Osteoblast (primary cell): Measurements from ENCODE around the gene FAM162B. TPM values are rescaled to one million over a fixed set of nuclear protein-coding genes. Genes with fewer than 3 reads are reported as not detected.
"Not testable (repeated sequence)": the region's sequence is repeated elsewhere in the genome, so short reads cannot be mapped to it uniquely, and the experiment has no call there.

Experiments used
- DNase-seq: peaks from one replicate; pipeline ENCODE4 v3.0.0; 2011; ENCODE audit warnings: low spot score, mixed read lengths; ENCODE audit not compliant: insufficient read length; ENCODE audit errors: missing footprints
- H2AFZ ChIP-seq: 2 replicates; pipeline ENCODE4 v1.6.0; 2011; ENCODE audit warnings: mild to moderate bottlenecking, low read length
- H3K27ac ChIP-seq: 2 replicates; pipeline ENCODE4 v1.5.1; 2011; ENCODE audit warnings: mild to moderate bottlenecking, low read depth, low read length, moderate library complexity
- H3K27me3 ChIP-seq: 2 replicates; pipeline ENCODE4 v1.6.0; 2012; ENCODE audit warnings: mild to moderate bottlenecking, control low read depth, inconsistent platforms, low read length, moderate library complexity; ENCODE audit not compliant: insufficient read depth
- H3K36me3 ChIP-seq: 2 replicates; pipeline ENCODE4 v1.5.1; 2011; ENCODE audit warnings: mild to moderate bottlenecking, low read length, control low read depth, moderate library complexity; ENCODE audit not compliant: insufficient read depth
- H3K4me1 ChIP-seq: 2 replicates; pipeline ENCODE4 v1.5.1; 2011; ENCODE audit warnings: mild to moderate bottlenecking, low read length, control low read depth, moderate library complexity; ENCODE audit not compliant: insufficient read depth
- H3K4me2 ChIP-seq: 2 replicates; pipeline ENCODE4 v1.6.0; 2011; ENCODE audit warnings: mild to moderate bottlenecking, low read length; ENCODE audit not compliant: insufficient read depth
- H3K4me3 ChIP-seq: fragments of 200-600 bp; sonication (generic); 3 replicates; pipeline ENCODE4 v1.5.1; 2012; ENCODE audit warnings: mild to moderate bottlenecking, low read length, inconsistent platforms; ENCODE audit not compliant: insufficient read depth
- H3K79me2 ChIP-seq: 2 replicates; pipeline ENCODE4 v1.6.0; 2012; ENCODE audit warnings: mild to moderate bottlenecking, low read length, control low read depth, inconsistent platforms; ENCODE audit not compliant: insufficient read depth
- H3K9me3 ChIP-seq: 2 replicates; pipeline ENCODE4 v1.5.1; 2011; ENCODE audit warnings: low read depth, low read length, control low read depth
- H4K20me1 ChIP-seq: 2 replicates; pipeline ENCODE4 v1.6.0; 2012; ENCODE audit warnings: mild to moderate bottlenecking, low read length, control low read depth; ENCODE audit not compliant: insufficient read depth
- CTCF ChIP-seq: IDR thresholded peaks from 2 replicates; pipeline ENCODE4 v1.5.1; 2011; ENCODE audit warnings: mild to moderate bottlenecking, low read depth, low read length, moderate library complexity; ENCODE audit errors: extremely low read depth
- total RNA-seq: library from RNA; depleted of rRNA; stranded (reverse); fragments of >200 nt; gene quantifications from 2 replicates; pipeline ENCODE4 v1.2.3, GENCODE V29; 2012

The FAM162B gene
- total RNA-seq, 1 donor = 0.36 TPM

GRCh38 chr6:116714296-116714695 is 51.2 kb downstream of the FAM162B start:
- H3K4me2 ChIP-seq = no peak overlapping the region
- no peaks in the 10 kb centered on the region for H3K4me1 ChIP-seq
- H4K20me1 ChIP-seq = no peaks in the 10 kb centered on the region
- no peak for TF ChIP-seq CTCF
- peaks cover 4% of the 10 kb centered on the region for H3K36me3 ChIP-seq
- no peak overlapping the region for H2AFZ ChIP-seq
- no peaks in the 10 kb centered on the region for H3K9me3 ChIP-seq
- no peak overlapping the region for H3K4me3 ChIP-seq
- H3K79me2 ChIP-seq = no peaks in the 10 kb centered on the region
- DNase-seq = no peak
- no peaks in the 10 kb centered on the region for H3K27me3 ChIP-seq
- H3K27ac ChIP-seq = no peak overlapping the region

GRCh38 chr6:116705917-116706316 is 59.6 kb downstream of the FAM162B start:
- no peaks in the 10 kb centered on the region for H3K79me2 ChIP-seq
- H4K20me1 ChIP-seq = no peaks in the 10 kb centered on the region
- H3K27me3 ChIP-seq = no peaks in the 10 kb centered on the region
- TF ChIP-seq CTCF = no peak
- H3K36me3 ChIP-seq = no peaks in the 10 kb centered on the region
- H3K27ac ChIP-seq = no peak overlapping the region
- no peak overlapping the region for H2AFZ ChIP-seq
- no peaks in the 10 kb centered on the region for H3K9me3 ChIP-seq
- no peak overlapping the region for H3K4me3 ChIP-seq
- no peak for DNase-seq
- H3K4me1 ChIP-seq = no peaks in the 10 kb centered on the region
- H3K4me2 ChIP-seq = no peak overlapping the region

GRCh38 chr6:116703888-116704287 is 61.6 kb downstream of the FAM162B start:
- H3K4me2 ChIP-seq, H3K4me3 ChIP-seq: not testable (repeated sequence)

More at GRCh38 chr6:116703888-116704287, 61.6 kb downstream of the FAM162B start:
- not testable (repeated sequence) for H3K9me3 ChIP-seq, H2AFZ ChIP-seq, DNase-seq, H3K4me1 ChIP-seq, H3K79me2 ChIP-seq, H3K27ac ChIP-seq, H3K27me3 ChIP-seq, H3K36me3 ChIP-seq, H4K20me1 ChIP-seq

Other genes with a start within 250 kb of the FAM162B start
- gene TRAPPC3L, start 220.0 kb downstream of the FAM162B start, total RNA-seq = under 0.01 and 0.29 TPM in 2 replicates
- gene CALHM4, start 212.0 kb downstream of the FAM162B start, total RNA-seq = not detected in 2 replicates
- gene RWDD1, start 194.2 kb downstream of the FAM162B start, total RNA-seq = 35.1 and 39.1 TPM in 2 replicates
- gene RSPH4A, start 149.2 kb downstream of the FAM162B start, total RNA-seq = 0.36 and 0.59 TPM in 2 replicates
- gene ZUP1, start 97.0 kb downstream of the FAM162B start, total RNA-seq = 10.9 and 12.4 TPM in 2 replicates
- gene KPNA5, start 84.5 kb downstream of the FAM162B start, total RNA-seq = 10.6 and 11.2 TPM in 2 replicates
- not detected in 2 replicates for gene GPRC6A, start 63.4 kb upstream of the FAM162B start, total RNA-seq
- not detected in 2 replicates for gene RFX6, start 111.5 kb upstream of the FAM162B start, total RNA-seq